Left kidney (tissue), 8 donors: Measurements from ENCODE around the gene SLC2A1. TPM values are rescaled to one million over a fixed set of nuclear protein-coding genes. Genes with fewer than 3 reads are reported as not detected.

Source experiments
- DNase-seq: peaks from one replicate; pipeline ENCODE4 v3.0.0-alpha.2; 2013
- long read RNA-seq, 8 donors: transcript quantifications; one replicate each; lab custom pipeline, GENCODE V29; 2026
- polyA plus RNA-seq: library from polyadenylated mRNA; unstranded; fragments of 120-200 nt; gene quantifications from one replicate; pipeline ENCODE4 v1.2.1, GENCODE V29; 2013; ENCODE audit not compliant: insufficient read length

The SLC2A1 gene
- 31.7 TPM for polyA plus RNA-seq
- long read RNA-seq, donor 1, transcript SLC2A1-203 (10 exons, 3,670 nt) = major isoform, 7 of 17 reads
- long read RNA-seq, donor 1, partial matches to known transcripts = 9 of 17 reads
- long read RNA-seq, donor 1, other reads (novel, unspliced or antisense) = 0 of 17 reads
- long read RNA-seq, donor 2, transcript SLC2A1-203 (10 exons, 3,670 nt) = major isoform, 5 of 6 reads
- long read RNA-seq, donor 2, partial matches to known transcripts = 0 of 6 reads
- long read RNA-seq, donor 2, other reads (novel, unspliced or antisense) = 0 of 6 reads
- long read RNA-seq, donor 3, transcript SLC2A1-203 (10 exons, 3,670 nt) = major isoform, 9 of 10 reads
- long read RNA-seq, donor 3, partial matches to known transcripts = 0 of 10 reads
- long read RNA-seq, donor 3, other reads (novel, unspliced or antisense) = 0 of 10 reads
- long read RNA-seq, donor 4 = 0 reads
- long read RNA-seq, donor 5, transcript SLC2A1-203 (10 exons, 3,670 nt) = major isoform, 10 of 10 reads
- long read RNA-seq, donor 5, partial matches to known transcripts = 0 of 10 reads
- long read RNA-seq, donor 5, other reads (novel, unspliced or antisense) = 0 of 10 reads
- long read RNA-seq, donor 6, partial matches to known transcripts = 5 of 7 reads
- long read RNA-seq, donor 6, other reads (novel, unspliced or antisense) = 0 of 7 reads
- long read RNA-seq, donor 7, transcript SLC2A1-203 (10 exons, 3,670 nt) = major isoform, 7 of 8 reads
- long read RNA-seq, donor 7, partial matches to known transcripts = 0 of 8 reads
- long read RNA-seq, donor 7, other reads (novel, unspliced or antisense) = 0 of 8 reads
- long read RNA-seq, donor 8, partial matches to known transcripts = 0 of 3 reads
- long read RNA-seq, donor 8, other reads (novel, unspliced or antisense) = 0 of 3 reads

GRCh38 chr1:42958488-42959319 lies at the start of gene SLC2A1:
Gene SLC2A1, minus strand, starts transcription at chr1:42958868. Its CDS starts 217 bp downstream, at chr1:42958651.
- DNase-seq = peak; percentile 89

GRCh38 chr1:43007377-43008114 lies 48.9 kb upstream of the SLC2A1 start:
- peak; percentile 59 for DNase-seq

GRCh38 chr1:43005460-43006361 lies 47.0 kb upstream of the SLC2A1 start:
- no peak for DNase-seq

- DNase-seq = no peak
Observed at GRCh38 chr1:43004587-43005459, 46.2 kb upstream of the SLC2A1 start.

GRCh38 chr1:43002766-43003165 lies 44.1 kb upstream of the SLC2A1 start:
- no peak for DNase-seq

GRCh38 chr1:43002116-43002515 lies 43.4 kb upstream of the SLC2A1 start:
- no peak for DNase-seq

GRCh38 chr1:43001434-43001833 lies 42.8 kb upstream of the SLC2A1 start:
- DNase-seq = no peak

GRCh38 chr1:43000271-43000670 lies 41.6 kb upstream of the SLC2A1 start:
- no peak for DNase-seq

GRCh38 chr1:42999308-42999707 lies 40.6 kb upstream of the SLC2A1 start:
- DNase-seq = no peak

- DNase-seq = no peak
Observed at GRCh38 chr1:42998386-42998785, 39.7 kb upstream of the SLC2A1 start.

- DNase-seq = no peak
Observed at GRCh38 chr1:42996384-42996970, 37.8 kb upstream of the SLC2A1 start.

- no peak for DNase-seq
Observed at GRCh38 chr1:42993502-42994136, 35.0 kb upstream of the SLC2A1 start.

GRCh38 chr1:42992054-42992571 lies 33.4 kb upstream of the SLC2A1 start:
- no peak for DNase-seq

- DNase-seq = no peak
Observed at GRCh38 chr1:42990757-42991346, 32.2 kb upstream of the SLC2A1 start.

- no peak for DNase-seq
Observed at GRCh38 chr1:42983693-42984092, 25.0 kb upstream of the SLC2A1 start.

- no peak for DNase-seq
Observed at GRCh38 chr1:42983253-42983652, 24.6 kb upstream of the SLC2A1 start.

- DNase-seq = no peak
Observed at GRCh38 chr1:42982641-42983040, 24.0 kb upstream of the SLC2A1 start.

- DNase-seq = no peak
Observed at GRCh38 chr1:42981871-42982270, 23.2 kb upstream of the SLC2A1 start.
